Measurements from ENCODE around the gene PGPEP1. TPM values are rescaled to one million over a fixed set of nuclear protein-coding genes. Genes with fewer than 3 reads are reported as not detected.

The PGPEP1 gene
- polyA plus RNA-seq, 1 donor from 2014 or later = 5.9 TPM

DNA sequence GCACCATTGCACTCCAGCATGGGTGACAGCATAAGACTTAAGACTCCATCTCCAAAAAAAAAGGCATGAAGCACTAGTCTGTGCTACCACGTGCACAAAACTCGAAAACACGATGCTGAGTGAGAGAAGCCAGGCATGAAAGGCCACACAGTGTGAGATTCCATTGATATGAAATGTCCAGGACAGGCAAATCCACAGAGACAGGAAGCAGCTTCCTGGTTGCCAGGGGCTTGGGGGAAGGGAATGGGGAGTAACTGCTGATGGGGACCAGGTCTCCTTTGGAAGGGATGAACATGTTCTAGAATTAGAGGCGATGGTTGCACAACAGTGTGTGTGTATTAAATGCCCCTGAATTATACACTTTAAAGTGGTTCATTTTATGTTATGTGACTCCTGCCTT is 43.1 kb upstream of the PGPEP1 start:
- TF ChIP-seq MXI1 (conservative IDR thresholded peaks at IDR 0.05; ENCODE audit: poor library complexity, severe bottlenecking) (no peak), EP300 (conservative IDR thresholded peaks at IDR 0.05; ENCODE audit: poor library complexity, severe bottlenecking) (no peak), RAD21 (conservative IDR thresholded peaks at IDR 0.05) (no peak), TAF1 (IDR thresholded peaks at IDR 0.05; ENCODE audit: low read depth) (no peak), POLR2AphosphoS5 (IDR thresholded peaks at IDR 0.05) (no peak), EZH2 (IDR thresholded peaks at IDR 0.05; ENCODE audit: borderline replicate concordance, insufficient read depth, low read length, poor library complexity, severe bottlenecking) (no peak), SMC3 (conservative IDR thresholded peaks at IDR 0.05; ENCODE audit: poor library complexity) (no peak)
- TF ChIP-seq, protein P1, sequence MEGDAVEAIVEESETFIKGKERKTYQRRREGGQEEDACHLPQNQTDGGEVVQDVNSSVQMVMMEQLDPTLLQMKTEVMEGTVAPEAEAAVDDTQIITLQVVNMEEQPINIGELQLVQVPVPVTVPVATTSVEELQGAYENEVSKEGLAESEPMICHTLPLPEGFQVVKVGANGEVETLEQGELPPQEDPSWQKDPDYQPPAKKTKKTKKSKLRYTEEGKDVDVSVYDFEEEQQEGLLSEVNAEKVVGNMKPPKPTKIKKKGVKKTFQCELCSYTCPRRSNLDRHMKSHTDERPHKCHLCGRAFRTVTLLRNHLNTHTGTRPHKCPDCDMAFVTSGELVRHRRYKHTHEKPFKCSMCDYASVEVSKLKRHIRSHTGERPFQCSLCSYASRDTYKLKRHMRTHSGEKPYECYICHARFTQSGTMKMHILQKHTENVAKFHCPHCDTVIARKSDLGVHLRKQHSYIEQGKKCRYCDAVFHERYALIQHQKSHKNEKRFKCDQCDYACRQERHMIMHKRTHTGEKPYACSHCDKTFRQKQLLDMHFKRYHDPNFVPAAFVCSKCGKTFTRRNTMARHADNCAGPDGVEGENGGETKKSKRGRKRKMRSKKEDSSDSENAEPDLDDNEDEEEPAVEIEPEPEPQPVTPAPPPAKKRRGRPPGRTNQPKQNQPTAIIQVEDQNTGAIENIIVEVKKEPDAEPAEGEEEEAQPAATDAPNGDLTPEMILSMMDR (IDR thresholded peaks at IDR 0.05; ENCODE audit: poor library complexity, severe bottlenecking) = no peak
- TF ChIP-seq, protein P2, sequence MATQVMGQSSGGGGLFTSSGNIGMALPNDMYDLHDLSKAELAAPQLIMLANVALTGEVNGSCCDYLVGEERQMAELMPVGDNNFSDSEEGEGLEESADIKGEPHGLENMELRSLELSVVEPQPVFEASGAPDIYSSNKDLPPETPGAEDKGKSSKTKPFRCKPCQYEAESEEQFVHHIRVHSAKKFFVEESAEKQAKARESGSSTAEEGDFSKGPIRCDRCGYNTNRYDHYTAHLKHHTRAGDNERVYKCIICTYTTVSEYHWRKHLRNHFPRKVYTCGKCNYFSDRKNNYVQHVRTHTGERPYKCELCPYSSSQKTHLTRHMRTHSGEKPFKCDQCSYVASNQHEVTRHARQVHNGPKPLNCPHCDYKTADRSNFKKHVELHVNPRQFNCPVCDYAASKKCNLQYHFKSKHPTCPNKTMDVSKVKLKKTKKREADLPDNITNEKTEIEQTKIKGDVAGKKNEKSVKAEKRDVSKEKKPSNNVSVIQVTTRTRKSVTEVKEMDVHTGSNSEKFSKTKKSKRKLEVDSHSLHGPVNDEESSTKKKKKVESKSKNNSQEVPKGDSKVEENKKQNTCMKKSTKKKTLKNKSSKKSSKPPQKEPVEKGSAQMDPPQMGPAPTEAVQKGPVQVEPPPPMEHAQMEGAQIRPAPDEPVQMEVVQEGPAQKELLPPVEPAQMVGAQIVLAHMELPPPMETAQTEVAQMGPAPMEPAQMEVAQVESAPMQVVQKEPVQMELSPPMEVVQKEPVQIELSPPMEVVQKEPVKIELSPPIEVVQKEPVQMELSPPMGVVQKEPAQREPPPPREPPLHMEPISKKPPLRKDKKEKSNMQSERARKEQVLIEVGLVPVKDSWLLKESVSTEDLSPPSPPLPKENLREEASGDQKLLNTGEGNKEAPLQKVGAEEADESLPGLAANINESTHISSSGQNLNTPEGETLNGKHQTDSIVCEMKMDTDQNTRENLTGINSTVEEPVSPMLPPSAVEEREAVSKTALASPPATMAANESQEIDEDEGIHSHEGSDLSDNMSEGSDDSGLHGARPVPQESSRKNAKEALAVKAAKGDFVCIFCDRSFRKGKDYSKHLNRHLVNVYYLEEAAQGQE (IDR thresholded peaks at IDR 0.05; ENCODE audit: borderline replicate concordance) = no peak
- no peaks in the 10 kb centered on the region for H3K9me2 ChIP-seq (ENCODE audit: insufficient read depth, low read length)
- no peak overlapping the region for H3K4me3 ChIP-seq (ENCODE audit: low read length)
- no peaks in the 10 kb centered on the region for H3K36me3 ChIP-seq (ENCODE audit: insufficient read depth, low read length)
- no peak overlapping the region for H3K27ac ChIP-seq (ENCODE audit: low read length)
- H3K27me3 ChIP-seq (ENCODE audit: insufficient read depth, low read depth, low read length) = no peaks in the 10 kb centered on the region
- H3F3A ChIP-seq (ENCODE audit: insufficient read depth, low read length, poor library complexity, severe bottlenecking) = no peaks in the 10 kb centered on the region
- no peaks in the 10 kb centered on the region for H3K79me2 ChIP-seq (replicated peaks; ENCODE audit: insufficient read depth, low read length)
- H3K9me3 ChIP-seq (ENCODE audit: low read length) = no peaks in the 10 kb centered on the region
- H3K9ac ChIP-seq (ENCODE audit: low read length) = no peak overlapping the region
- H3K4me2 ChIP-seq (ENCODE audit: low read length) = no peak overlapping the region
- H2AFZ ChIP-seq (ENCODE audit: low read depth, low read length) = no peak overlapping the region
- no peaks in the 10 kb centered on the region for H4K20me1 ChIP-seq (ENCODE audit: insufficient read depth)

DNA sequence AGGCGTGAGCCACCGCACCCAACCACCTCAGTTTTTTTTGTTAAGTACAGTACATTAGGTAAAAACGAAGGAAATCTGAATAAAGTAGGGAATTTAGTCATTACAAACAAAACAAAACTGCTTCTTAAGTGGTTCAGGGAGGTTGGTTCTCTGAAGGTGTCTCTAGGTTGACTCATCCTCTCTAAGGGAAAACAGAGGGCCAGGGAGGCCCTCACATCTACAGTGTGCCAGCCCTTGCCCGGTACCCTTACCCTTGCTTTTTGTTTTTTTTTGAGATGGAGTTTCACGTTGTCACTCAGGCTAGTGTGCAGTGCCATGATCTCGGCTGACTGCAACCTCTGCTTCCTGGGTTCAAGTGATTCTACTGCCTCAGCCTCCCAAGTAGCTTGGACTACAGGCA is 41.8 kb upstream of the PGPEP1 start:
- H3K79me2 ChIP-seq (replicated peaks; ENCODE audit: insufficient read depth, low read length) = no peaks in the 10 kb centered on the region

DNA sequence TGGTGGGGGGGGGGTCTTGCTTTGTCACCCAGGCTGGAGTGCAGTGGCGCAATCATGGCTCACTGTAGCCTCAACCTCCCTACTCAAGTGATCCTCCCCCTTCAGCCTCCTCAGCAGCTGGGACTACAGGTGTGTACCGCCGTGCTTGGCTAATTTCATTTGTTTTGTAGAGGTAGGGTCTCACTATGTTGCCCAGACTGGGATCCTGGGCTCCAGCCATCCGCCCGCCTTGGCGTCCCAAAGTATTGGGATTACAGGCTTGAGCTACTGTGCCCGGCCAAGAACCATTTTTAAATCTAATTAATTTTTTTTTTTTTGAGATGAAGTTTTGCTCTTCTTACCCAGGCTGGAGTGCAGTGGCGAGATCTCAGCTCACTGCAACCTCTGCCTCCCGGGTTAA is 40.7 kb upstream of the PGPEP1 start:
- H2AFZ ChIP-seq (ENCODE audit: low read depth, low read length) = no peak overlapping the region
- no peaks in the 10 kb centered on the region for H3F3A ChIP-seq (ENCODE audit: insufficient read depth, low read length, poor library complexity, severe bottlenecking)
- TF ChIP-seq RAD21 (conservative IDR thresholded peaks at IDR 0.05) = no peak
- TF ChIP-seq MXI1 (conservative IDR thresholded peaks at IDR 0.05; ENCODE audit: poor library complexity, severe bottlenecking) = no peak
- no peak for TF ChIP-seq POLR2AphosphoS5 (IDR thresholded peaks at IDR 0.05)
- no peak for TF ChIP-seq TAF1 (IDR thresholded peaks at IDR 0.05; ENCODE audit: low read depth)
- H3K27me3 ChIP-seq (ENCODE audit: insufficient read depth, low read depth, low read length) = no peaks in the 10 kb centered on the region
- no peaks in the 10 kb centered on the region for H3K9me2 ChIP-seq (ENCODE audit: insufficient read depth, low read length)
- H3K4me3 ChIP-seq (ENCODE audit: low read length) = no peak overlapping the region
- no peaks in the 10 kb centered on the region for H3K36me3 ChIP-seq (ENCODE audit: insufficient read depth, low read length)
- no peaks in the 10 kb centered on the region for H3K9me3 ChIP-seq (ENCODE audit: low read length)
- no peaks in the 10 kb centered on the region for H3K79me2 ChIP-seq (replicated peaks; ENCODE audit: insufficient read depth, low read length)
- no peak overlapping the region for H3K9ac ChIP-seq (ENCODE audit: low read length)
- no peak overlapping the region for H3K27ac ChIP-seq (ENCODE audit: low read length)
- H4K20me1 ChIP-seq (ENCODE audit: insufficient read depth) = no peaks in the 10 kb centered on the region
- H3K4me2 ChIP-seq (ENCODE audit: low read length) = no peak overlapping the region

More for the DNA sequence above, 41.8 kb upstream of the PGPEP1 start:
- Histone ChIP-seq H3K9ac (ENCODE audit: low read length) (no peak overlapping the region), H3K27ac (ENCODE audit: low read length) (no peak overlapping the region), H4K20me1 (ENCODE audit: insufficient read depth) (no peaks in the 10 kb centered on the region), H3K27me3 (ENCODE audit: insufficient read depth, low read depth, low read length) (no peaks in the 10 kb centered on the region), H3K36me3 (ENCODE audit: insufficient read depth, low read length) (no peaks in the 10 kb centered on the region), H3K9me2 (ENCODE audit: insufficient read depth, low read length) (no peaks in the 10 kb centered on the region), H3K9me3 (ENCODE audit: low read length) (no peaks in the 10 kb centered on the region), H3K4me2 (ENCODE audit: low read length) (no peak overlapping the region), H3K4me3 (ENCODE audit: low read length) (no peak overlapping the region), H2AFZ (ENCODE audit: low read depth, low read length) (no peak overlapping the region), H3F3A (ENCODE audit: insufficient read depth, low read length, poor library complexity, severe bottlenecking) (no peaks in the 10 kb centered on the region)
- TF ChIP-seq SMC3 (conservative IDR thresholded peaks at IDR 0.05; ENCODE audit: poor library complexity) (no peak), RAD21 (conservative IDR thresholded peaks at IDR 0.05) (no peak), MXI1 (conservative IDR thresholded peaks at IDR 0.05; ENCODE audit: poor library complexity, severe bottlenecking) (no peak)

Measured in neural cell (in vitro differentiated cells).